H1 (cell line): Measurements from ENCODE around the gene PCDH9. TPM values are rescaled to one million over a fixed set of nuclear protein-coding genes. Genes with fewer than 3 reads are reported as not detected.

Experiments
- CTCF ChIA-PET: fragments of 300-600 bp; sonication (Branson Sonifier 250); formaldehyde crosslinking; loops from one replicate; lab custom pipeline; 2021; ENCODE audit not compliant: partially characterized antibody; lab: Charles Lee
- POLR2A ChIA-PET: fragments of 300-600 bp; sonication (Branson Sonifier 250); formaldehyde crosslinking; loops from one replicate; lab custom pipeline; 2021; ENCODE audit warnings: inconsistent platforms; ENCODE audit not compliant: partially characterized antibody; lab: Charles Lee
- DNase-seq, 2 experiments: peaks; one replicate each; pipeline versions ENCODE4 v3.0.0 to v3.0.0-alpha.2; 2010 to 2022; ENCODE audit warnings: low spot score in 2 of 2, low read depth in 1 of 2, mixed read lengths in 1 of 2
- FAIRE-seq: peaks from 2 replicates; lab custom pipeline; 2011; peaks lifted over from hg19 to GRCh38; lab: Jason Lieb, UNC
- H2AFZ ChIP-seq: 2 replicates; pipeline ENCODE4 v1.8.1; 2012; ENCODE audit warnings: low read length, inconsistent platforms
- H2AK5ac ChIP-seq: 2 replicates; pipeline ENCODE4 v1.6.1; 2013; ENCODE audit warnings: low read depth, low read length
- H2BK120ac ChIP-seq: replicated peaks from 2 replicates; pipeline ENCODE3; 2013; ENCODE audit warnings: low read depth, low read length, inconsistent platforms
- H2BK12ac ChIP-seq: 2 replicates; pipeline ENCODE4 v1.6.1; 2013; ENCODE audit warnings: low read depth, low read length
- H2BK15ac ChIP-seq: 2 replicates; pipeline ENCODE4 v1.6.1; 2013; ENCODE audit warnings: low read length
- H2BK20ac ChIP-seq: 2 replicates; pipeline ENCODE4 v1.6.1; 2013; ENCODE audit warnings: low read length
- H2BK5ac ChIP-seq: 2 replicates; pipeline ENCODE4 v1.6.1; 2013; ENCODE audit warnings: low read depth, low read length
- H3K14ac ChIP-seq: 2 replicates; pipeline ENCODE4 v1.6.1; 2013; ENCODE audit warnings: inconsistent platforms; ENCODE audit not compliant: insufficient read length
- H3K18ac ChIP-seq: 2 replicates; pipeline ENCODE4 v1.6.1; 2013; ENCODE audit warnings: low read length; ENCODE audit errors: extremely low read depth
- H3K23ac ChIP-seq: 2 replicates; pipeline ENCODE4 v1.6.1; 2013; ENCODE audit warnings: inconsistent platforms; ENCODE audit not compliant: insufficient read length
- H3K23me2 ChIP-seq: 2 replicates; pipeline ENCODE4 v1.6.1; 2013; ENCODE audit warnings: low read depth, low read length
- H3K27ac ChIP-seq: 2 replicates; pipeline ENCODE4 v1.6.1; 2011; ENCODE audit warnings: low read depth, low read length, inconsistent platforms
- H3K27me3 ChIP-seq, 4 experiments: replicated peaks in 1 of 4; 1 replicate in 1 of 4; 2 replicates in 3 of 4; pipeline versions ENCODE4 v1.6.1 to v1.8.1; 2011 to 2013; ENCODE audit warnings: low read length in 3 of 4, mild to moderate bottlenecking in 3 of 4, inconsistent platforms in 2 of 4, mixed read lengths in 2 of 4, moderate library complexity in 1 of 4; ENCODE audit not compliant: control insufficient read depth in 3 of 4, insufficient read depth in 3 of 4; ENCODE audit errors: extremely low read depth in 1 of 4
- H3K36me3 ChIP-seq, 4 experiments: 2 replicates each; pipeline versions ENCODE4 v1.6.1 to v1.8.1; 2011 to 2013; ENCODE audit warnings: mild to moderate bottlenecking in 4 of 4, low read length in 3 of 4, moderate library complexity in 2 of 4, control low read depth in 1 of 4, inconsistent platforms in 1 of 4; ENCODE audit not compliant: insufficient read depth in 4 of 4, control insufficient read depth in 2 of 4
- H3K4ac ChIP-seq: replicated peaks from 2 replicates; pipeline ENCODE3; 2013; ENCODE audit warnings: low read length, low read depth, mixed read lengths, inconsistent platforms; ENCODE audit not compliant: insufficient read length
- H3K4me1 ChIP-seq, 4 experiments: replicated peaks in 1 of 4; 1 replicate in 1 of 4; 2 replicates in 3 of 4; pipeline versions ENCODE4 v1.6.1 to v1.8.1; 2011 to 2013; ENCODE audit warnings: low read length in 3 of 4, inconsistent platforms in 2 of 4, mixed read lengths in 1 of 4; ENCODE audit not compliant: insufficient read depth in 4 of 4, control insufficient read depth in 3 of 4
- H3K4me2 ChIP-seq, 2 experiments: 2 replicates each; pipeline versions ENCODE4 v1.6.1 to v1.8.1; 2011 to 2013; ENCODE audit warnings: low read depth in 2 of 2, low read length in 2 of 2, control low read depth in 1 of 2, inconsistent platforms in 1 of 2, mild to moderate bottlenecking in 1 of 2; ENCODE audit not compliant: insufficient read depth in 1 of 2
- H3K4me3 ChIP-seq, 4 experiments: fragments of 200-600, 300-600 bp in 1 of 4; sonication (generic), shearing (Covaris generic), sonication (Bioruptor Twin) in 1 of 4; 2 replicates each; pipeline versions ENCODE4 v1.5.1 to v1.8.1; 2011 to 2016; ENCODE audit warnings: low read length in 4 of 4, low read depth in 3 of 4, control low read depth in 2 of 4, inconsistent platforms in 2 of 4, mild to moderate bottlenecking in 2 of 4, mixed read lengths in 1 of 4, moderate library complexity in 1 of 4; ENCODE audit not compliant: insufficient read depth in 2 of 4; ENCODE audit errors: extremely low read depth in 1 of 4
- H3K56ac ChIP-seq: replicated peaks from 2 replicates; pipeline ENCODE3; 2013; ENCODE audit warnings: low read depth, mild to moderate bottlenecking, mixed read lengths, low read length, inconsistent platforms; ENCODE audit not compliant: insufficient read length
- H3K79me1 ChIP-seq: 2 replicates; pipeline ENCODE4 v1.6.1; 2013; ENCODE audit warnings: low read depth, low read length, control low read depth
- H3K79me2 ChIP-seq, 2 experiments: 2 replicates each; pipeline versions ENCODE4 v1.6.1 to v1.8.1; 2012 to 2013; ENCODE audit warnings: low read length in 2 of 2, mild to moderate bottlenecking in 2 of 2, inconsistent platforms in 1 of 2; ENCODE audit not compliant: insufficient read depth in 2 of 2, control insufficient read depth in 1 of 2
- H3K9ac ChIP-seq, 4 experiments: replicated peaks in 1 of 4; 1 replicate in 1 of 4; 2 replicates in 3 of 4; pipeline versions ENCODE4 v1.6.1 to v1.8.1; 2011 to 2013; ENCODE audit warnings: low read depth in 3 of 4, low read length in 3 of 4, control low read depth in 2 of 4, mild to moderate bottlenecking in 2 of 4, moderate library complexity in 2 of 4, inconsistent platforms in 1 of 4; ENCODE audit errors: extremely low read depth in 1 of 4
- H3K9me3 ChIP-seq, 2 experiments: 2 replicates each; pipeline versions ENCODE4 v1.6.1 to v1.8.1; 2012 to 2013; ENCODE audit warnings: mild to moderate bottlenecking in 2 of 2, moderate library complexity in 2 of 2, control low read depth in 1 of 2, inconsistent platforms in 1 of 2, low read depth in 1 of 2, low read length in 1 of 2, mixed read lengths in 1 of 2; ENCODE audit not compliant: insufficient read depth in 2 of 2
- H4K20me1 ChIP-seq, 2 experiments: replicated peaks in 1 of 2; 2 replicates each; pipeline versions ENCODE3 to v1.8.1; 2011 to 2013; ENCODE audit warnings: inconsistent platforms in 2 of 2, low read length in 2 of 2, mild to moderate bottlenecking in 1 of 2; ENCODE audit not compliant: insufficient read depth in 2 of 2, control insufficient read depth in 1 of 2
- H4K5ac ChIP-seq: 2 replicates; pipeline ENCODE4 v1.6.1; 2013; ENCODE audit warnings: low read length, low read depth, mixed read lengths, inconsistent platforms; ENCODE audit not compliant: insufficient read length
- H4K8ac ChIP-seq: 2 replicates; pipeline ENCODE4 v1.8.0; 2013; ENCODE audit warnings: mild to moderate bottlenecking, moderate library complexity, low read length, inconsistent platforms; ENCODE audit not compliant: insufficient read depth; ENCODE audit errors: extremely low read depth
- H4K91ac ChIP-seq: replicated peaks from 2 replicates; pipeline ENCODE3; 2013; ENCODE audit warnings: low read length, mixed read lengths, inconsistent platforms; ENCODE audit not compliant: insufficient read length
- RBBP5 ChIP-seq: IDR thresholded peaks from 2 replicates; pipeline ENCODE4 v1.7.1; 2012; ENCODE audit warnings: low read depth, mild to moderate bottlenecking, inconsistent platforms, low read length, moderate library complexity, borderline replicate concordance
- YY1 ChIP-seq: IDR thresholded peaks from 2 replicates; pipeline ENCODE4 v1.6.1; 2011; ENCODE audit warnings: low read depth, mild to moderate bottlenecking, low read length
- WGBS, 2 experiments: shearing (Covaris generic) in 1 of 2; methylation state at CpG; one replicate each; pipeline versions ENCODE4 v1.1.6 to v1.1.7; 2013 to 2015; ENCODE audit warnings: low lambda C conversion rate in 2 of 2, mixed read lengths in 2 of 2, inconsistent platforms in 1 of 2, low coverage in 1 of 2, missing lambda C conversion rate in 1 of 2; ENCODE audit not compliant: insufficient replicate concordance in 2 of 2, insufficient coverage in 1 of 2, insufficient read length in 1 of 2; ENCODE audit errors: extremely low coverage in 1 of 2, missing lambda C conversion rate in 1 of 2; 5-methylcytosine and 5-hydroxymethylcytosine counted together
- polyA plus RNA-seq, 7 experiments: library from polyadenylated mRNA; depleted of rRNA in 3 of 7; stranded (reverse) in 5 of 7; unstranded in 2 of 7; fragments of >200 nt in 5 of 7; fragments of 200-250 nt in 2 of 7; gene quantifications; 1 replicate in 5 of 7; 2 replicates in 1 of 7; 4 replicates in 1 of 7; pipeline versions ENCODE4 v1.2.1 to v1.2.3, GENCODE V29; 2011 to 2013; ENCODE audit warnings: missing spikeins in 2 of 7, mixed read lengths in 2 of 7
- total RNA-seq: library from RNA; stranded (reverse); fragmentation: NEBNext Ultra II Directional; extraction: Animal tissue kit (Norgen Biotek cat#: 25700); gene quantifications from 2 replicates; pipeline ENCODE4 v1.2.1, GENCODE V29; 2021

Gene PCDH9
- total and polyA plus RNA-seq, 2 of the 8 experiments (the other 6 are each of a cell fraction or from before 2014, with no cell fraction given) = 0.12 to 0.60 TPM

GRCh38 chr13:66489172-66489571 lies 741.0 kb downstream of the PCDH9 start:
- H4K5ac ChIP-seq = no peak overlapping the region
- no peak overlapping the region for H3K56ac ChIP-seq
- no peaks in the 10 kb centered on the region for H3K79me2 ChIP-seq
- no peaks in the 10 kb centered on the region; the same call in 1 of the 2 replicates for H3K23me2 ChIP-seq
- H2BK20ac ChIP-seq = no peak overlapping the region
- CTCF ChIA-PET = no interaction called here
- no peaks in the 10 kb centered on the region for H3K9me3 ChIP-seq
- no peak overlapping the region for H2BK15ac ChIP-seq
- H3K23ac ChIP-seq = no peak overlapping the region
- no peak overlapping the region for H2BK120ac ChIP-seq
- no peaks in the 10 kb centered on the region; a peak in 1 of 8 replicates for H3K36me3 ChIP-seq
- H3K27me3 ChIP-seq = no peaks in the 10 kb centered on the region
- H3K9ac ChIP-seq = no peak overlapping the region
- no peak for TF ChIP-seq YY1
- no peak for TF ChIP-seq RBBP5
- no peak overlapping the region for H2BK12ac ChIP-seq
- no peak overlapping the region for H4K91ac ChIP-seq
- no peak overlapping the region for H2BK5ac ChIP-seq
- H4K8ac ChIP-seq = no peak overlapping the region
- no peaks in the 10 kb centered on the region for H3K79me1 ChIP-seq
- H3K4ac ChIP-seq = no peak overlapping the region
- H2AK5ac ChIP-seq = no peak overlapping the region
- no peak overlapping the region for H3K4me3 ChIP-seq
- H3K14ac ChIP-seq = no peak overlapping the region
- no peak for FAIRE-seq
- no peak for DNase-seq
- H3K18ac ChIP-seq = no peak overlapping the region
- 100% methylated on average over 1 of the region's 1 CpG; no CpG with 5 or more reads in 1 of the 2 experiments for WGBS, 2 experiments
- no peak overlapping the region for H3K27ac ChIP-seq
- POLR2A ChIA-PET = no interaction called here
- no peak overlapping the region for H3K4me2 ChIP-seq
- H4K20me1 ChIP-seq = no peaks in the 10 kb centered on the region
- no peaks in the 10 kb centered on the region for H3K4me1 ChIP-seq
- H2AFZ ChIP-seq = no peak overlapping the region
